Liver (tissue), 9 donors: Measurements from ENCODE around the gene SLC4A8. TPM values are rescaled to one million over a fixed set of nuclear protein-coding genes. Genes with fewer than 3 reads are reported as not detected.

Experiments
- DNase-seq: peaks from one replicate; pipeline ENCODE4 v3.0.0-alpha.2; 2017; ENCODE audit warnings: low spot score
- H3K27ac ChIP-seq, 2 donors: one replicate each; pipeline ENCODE4 v1.7.0; 2013; ENCODE audit warnings: inconsistent platforms in 2 of 2, low read length in 2 of 2, control low read depth in 1 of 2, low read depth in 1 of 2, mild to moderate bottlenecking in 1 of 2
- H3K27me3 ChIP-seq, 4 donors: one replicate each; pipeline versions ENCODE4 v1.6.1 to v1.7.0; 2013; ENCODE audit warnings: low read length in 3 of 4, inconsistent platforms in 1 of 4, mild to moderate bottlenecking in 1 of 4, moderate library complexity in 1 of 4; ENCODE audit not compliant: control insufficient read depth in 4 of 4, insufficient read depth in 4 of 4
- H3K36me3 ChIP-seq, 4 donors: one replicate each; pipeline versions ENCODE4 v1.6.1 to v1.7.0; 2013; ENCODE audit warnings: low read length in 3 of 4, mild to moderate bottlenecking in 3 of 4, low read depth in 1 of 4, moderate library complexity in 1 of 4; ENCODE audit not compliant: control insufficient read depth in 4 of 4, insufficient read depth in 3 of 4
- H3K4me1 ChIP-seq, 4 donors: one replicate each; pipeline versions ENCODE4 v1.6.1 to v1.7.0; 2013; ENCODE audit warnings: low read length in 3 of 4, mild to moderate bottlenecking in 3 of 4, moderate library complexity in 1 of 4; ENCODE audit not compliant: control insufficient read depth in 4 of 4, insufficient read depth in 4 of 4
- H3K4me3 ChIP-seq, 3 donors: one replicate each; pipeline versions ENCODE4 v1.6.1 to v1.7.0; 2013; ENCODE audit warnings: low read length in 3 of 3, control low read depth in 1 of 3, low read depth in 1 of 3, mild to moderate bottlenecking in 1 of 3
- H3K9ac ChIP-seq, 2 donors: one replicate each; pipeline ENCODE4 v1.7.0; 2013; ENCODE audit warnings: low read length in 2 of 2, mild to moderate bottlenecking in 2 of 2, moderate library complexity in 2 of 2, control low read depth in 1 of 2, low read depth in 1 of 2
- H3K9me3 ChIP-seq, 4 donors: one replicate each; pipeline versions ENCODE4 v1.6.1 to v1.7.0; 2013; ENCODE audit warnings: low read length in 3 of 4; ENCODE audit not compliant: control insufficient read depth in 4 of 4
- EGR1 ChIP-seq, 2 donors: IDR thresholded peaks; 2 replicates each; pipeline ENCODE4 v1.6.1; 2016 to 2018; ENCODE audit warnings: antibody characterized with exemption in 2 of 2, low read depth in 2 of 2
- FOXA1 ChIP-seq: IDR thresholded peaks from 2 replicates; pipeline ENCODE4 v1.6.1; 2016; ENCODE audit warnings: antibody characterized with exemption
- FOXA2 ChIP-seq: IDR thresholded peaks from 2 replicates; pipeline ENCODE4 v1.6.1; 2016; ENCODE audit warnings: antibody characterized with exemption
- GABPA ChIP-seq, 2 donors: IDR thresholded peaks in 1 of 2; conservative IDR thresholded peaks in 1 of 2; 2 replicates each; pipeline ENCODE4 v1.6.1; 2016; ENCODE audit warnings: antibody characterized with exemption in 2 of 2, mild to moderate bottlenecking in 1 of 2, moderate library complexity in 1 of 2
- HNF4A ChIP-seq, 2 donors: conservative IDR thresholded peaks; 2 replicates each; pipeline ENCODE4 v1.6.1; 2016; ENCODE audit warnings: antibody characterized with exemption in 2 of 2, mild to moderate bottlenecking in 2 of 2
- HNF4G ChIP-seq: IDR thresholded peaks from 2 replicates; pipeline ENCODE4 v1.6.1; 2016; ENCODE audit warnings: antibody characterized with exemption
- JUND ChIP-seq, 2 donors: IDR thresholded peaks; 2 replicates each; pipeline ENCODE4 v1.6.1; 2016; ENCODE audit warnings: antibody characterized with exemption in 2 of 2
- MAX ChIP-seq: IDR thresholded peaks from 2 replicates; pipeline ENCODE4 v1.6.1; 2016; ENCODE audit warnings: antibody characterized with exemption
- NR2F2 ChIP-seq: IDR thresholded peaks from 2 replicates; pipeline ENCODE4 v1.6.1; 2016; ENCODE audit warnings: antibody characterized with exemption
- RAD21 ChIP-seq, 2 donors: IDR thresholded peaks; 2 replicates each; pipeline ENCODE4 v1.6.1; 2016; ENCODE audit warnings: antibody characterized with exemption in 2 of 2, mild to moderate bottlenecking in 2 of 2
- REST ChIP-seq: IDR thresholded peaks from 2 replicates; pipeline ENCODE4 v1.6.1; 2016; ENCODE audit warnings: antibody characterized with exemption, mild to moderate bottlenecking
- RXRA ChIP-seq, 2 donors: IDR thresholded peaks; 2 replicates each; pipeline ENCODE4 v1.6.1; 2017 to 2018; ENCODE audit warnings: antibody characterized with exemption in 2 of 2, mild to moderate bottlenecking in 1 of 2
- SP1 ChIP-seq: IDR thresholded peaks from 2 replicates; pipeline ENCODE4 v1.6.1; 2018; ENCODE audit warnings: antibody characterized with exemption, mild to moderate bottlenecking
- TAF1 ChIP-seq: conservative IDR thresholded peaks from 2 replicates; pipeline ENCODE4 v1.6.1; 2016; ENCODE audit warnings: antibody characterized with exemption, mild to moderate bottlenecking
- YY1 ChIP-seq: IDR thresholded peaks from 2 replicates; pipeline ENCODE4 v1.6.1; 2016; ENCODE audit warnings: antibody characterized with exemption, mild to moderate bottlenecking
- WGBS: extraction: QIAGEN DNeasy Blood & Tissue Kit; methylation state at CpG from one replicate; pipeline ENCODE4 v1.1.7; 2013; 5-methylcytosine and 5-hydroxymethylcytosine counted together
- polyA plus RNA-seq, 2 donors: library from polyadenylated mRNA; stranded (reverse) in 1 of 2; unstranded in 1 of 2; fragments of 200-250 nt in 1 of 2; fragments of >200 nt in 1 of 2; fragmentation: Nextera tagmentation in 1 of 2; extraction: Ambion mirVana in 1 of 2; gene quantifications; one replicate each; pipeline versions ENCODE4 v1.2.1 to v1.2.3, GENCODE V29; 2013 to 2015
- total RNA-seq, 2 donors: library from RNA; depleted of rRNA; stranded (reverse); fragments of >200 nt; gene quantifications; one replicate each; pipeline ENCODE4 v1.2.3, GENCODE V29; 2014
- TF ChIP-seq, protein P1 (sequence below): IDR thresholded peaks from 2 replicates; pipeline ENCODE4 v1.6.1; 2016; ENCODE audit warnings: antibody characterized with exemption
- TF ChIP-seq, protein P2 (sequence below): fragments of 150-350 bp; IDR thresholded peaks from 2 replicates; pipeline ENCODE4 v1.5.1; 2017; ENCODE audit warnings: improper control_type of control experiment, low read depth, low read length; ENCODE audit not compliant: missing input control
- TF ChIP-seq, protein P3 (sequence below): IDR thresholded peaks from 2 replicates; pipeline ENCODE4 v1.6.1; 2016; ENCODE audit warnings: antibody characterized with exemption
- donor health status: healthy.
- donor health status: healthy.
- donor health status: healthy.
- donor health status: healthy.
- donor health status: healthy.

SLC4A8 gene
- total and polyA plus RNA-seq, 4 donors = 0.07 to 1.0 (median 0.75) TPM; not detected in 1

GRCh38 chr12:51377099-51377984 is 47.3 kb upstream of the SLC4A8 start (continued):
- TF ChIP-seq, protein P1, sequence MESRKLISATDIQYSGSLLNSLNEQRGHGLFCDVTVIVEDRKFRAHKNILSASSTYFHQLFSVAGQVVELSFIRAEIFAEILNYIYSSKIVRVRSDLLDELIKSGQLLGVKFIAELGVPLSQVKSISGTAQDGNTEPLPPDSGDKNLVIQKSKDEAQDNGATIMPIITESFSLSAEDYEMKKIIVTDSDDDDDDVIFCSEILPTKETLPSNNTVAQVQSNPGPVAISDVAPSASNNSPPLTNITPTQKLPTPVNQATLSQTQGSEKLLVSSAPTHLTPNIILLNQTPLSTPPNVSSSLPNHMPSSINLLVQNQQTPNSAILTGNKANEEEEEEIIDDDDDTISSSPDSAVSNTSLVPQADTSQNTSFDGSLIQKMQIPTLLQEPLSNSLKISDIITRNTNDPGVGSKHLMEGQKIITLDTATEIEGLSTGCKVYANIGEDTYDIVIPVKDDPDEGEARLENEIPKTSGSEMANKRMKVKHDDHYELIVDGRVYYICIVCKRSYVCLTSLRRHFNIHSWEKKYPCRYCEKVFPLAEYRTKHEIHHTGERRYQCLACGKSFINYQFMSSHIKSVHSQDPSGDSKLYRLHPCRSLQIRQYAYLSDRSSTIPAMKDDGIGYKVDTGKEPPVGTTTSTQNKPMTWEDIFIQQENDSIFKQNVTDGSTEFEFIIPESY = no peak
- TF ChIP-seq HNF4G (no peak), RXRA (IDR thresholded peaks at IDR 0.05) (no peak), TAF1 (no peak), RAD21 (IDR thresholded peaks at IDR 0.05) (no peak), MAX (no peak), HNF4A (conservative IDR thresholded peaks at IDR 0.05) (no peak)
- TF ChIP-seq, protein P2, sequence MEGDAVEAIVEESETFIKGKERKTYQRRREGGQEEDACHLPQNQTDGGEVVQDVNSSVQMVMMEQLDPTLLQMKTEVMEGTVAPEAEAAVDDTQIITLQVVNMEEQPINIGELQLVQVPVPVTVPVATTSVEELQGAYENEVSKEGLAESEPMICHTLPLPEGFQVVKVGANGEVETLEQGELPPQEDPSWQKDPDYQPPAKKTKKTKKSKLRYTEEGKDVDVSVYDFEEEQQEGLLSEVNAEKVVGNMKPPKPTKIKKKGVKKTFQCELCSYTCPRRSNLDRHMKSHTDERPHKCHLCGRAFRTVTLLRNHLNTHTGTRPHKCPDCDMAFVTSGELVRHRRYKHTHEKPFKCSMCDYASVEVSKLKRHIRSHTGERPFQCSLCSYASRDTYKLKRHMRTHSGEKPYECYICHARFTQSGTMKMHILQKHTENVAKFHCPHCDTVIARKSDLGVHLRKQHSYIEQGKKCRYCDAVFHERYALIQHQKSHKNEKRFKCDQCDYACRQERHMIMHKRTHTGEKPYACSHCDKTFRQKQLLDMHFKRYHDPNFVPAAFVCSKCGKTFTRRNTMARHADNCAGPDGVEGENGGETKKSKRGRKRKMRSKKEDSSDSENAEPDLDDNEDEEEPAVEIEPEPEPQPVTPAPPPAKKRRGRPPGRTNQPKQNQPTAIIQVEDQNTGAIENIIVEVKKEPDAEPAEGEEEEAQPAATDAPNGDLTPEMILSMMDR = no peak

- Histone ChIP-seq H3K27me3 (no peaks in the 10 kb centered on the region), H3K9ac (no peak overlapping the region), H3K27ac (no peak overlapping the region), H3K4me1 (no peaks in the 10 kb centered on the region), H3K36me3 (no peaks in the 10 kb centered on the region), H3K4me3 (no peak overlapping the region), H3K9me3 (no peaks in the 10 kb centered on the region)
- 88% methylated on average over 2 of the region's 2 CpGs for WGBS
- no peak for TF ChIP-seq HNF4A (conservative IDR thresholded peaks at IDR 0.05)
- TF ChIP-seq TAF1 = no peak
- no peak for TF ChIP-seq FOXA2
- TF ChIP-seq HNF4G = no peak
- TF ChIP-seq, protein P3, sequence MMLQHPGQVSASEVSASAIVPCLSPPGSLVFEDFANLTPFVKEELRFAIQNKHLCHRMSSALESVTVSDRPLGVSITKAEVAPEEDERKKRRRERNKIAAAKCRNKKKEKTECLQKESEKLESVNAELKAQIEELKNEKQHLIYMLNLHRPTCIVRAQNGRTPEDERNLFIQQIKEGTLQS = no peak
- no peak for TF ChIP-seq REST
- TF ChIP-seq EGR1 (IDR thresholded peaks at IDR 0.05; ENCODE audit: low read depth in 2 of 2) = no peak
- no peak for TF ChIP-seq RAD21 (IDR thresholded peaks at IDR 0.05)
- TF ChIP-seq YY1 = no peak
- no peak for TF ChIP-seq RXRA (IDR thresholded peaks at IDR 0.05)
- TF ChIP-seq NR2F2 = no peak
- TF ChIP-seq FOXA1 = no peak
- TF ChIP-seq JUND (IDR thresholded peaks at IDR 0.05) = no peak
- TF ChIP-seq, protein P2 = no peak
- TF ChIP-seq MAX = no peak
- TF ChIP-seq GABPA (IDR thresholded peaks at IDR 0.05 in 1 of 2, conservative IDR thresholded peaks at IDR 0.05 in 1 of 2) = no peak
- TF ChIP-seq, protein P1 = no peak
- TF ChIP-seq SP1 = no peak
- no peak for DNase-seq
These were observed 45.9 kb upstream of the SLC4A8 start for GRCh38 chr12:51378749-51379148.
